Suppressor macrophage (primary cell): ENCODE measurements around the gene HOXA13.

ENCODE experiments used
- DNase-seq, 4 experiments: peaks; one replicate each; pipeline ENCODE4 v3.0.0-alpha.2; 2020 to 2022

Gene HOXA13

DNA sequence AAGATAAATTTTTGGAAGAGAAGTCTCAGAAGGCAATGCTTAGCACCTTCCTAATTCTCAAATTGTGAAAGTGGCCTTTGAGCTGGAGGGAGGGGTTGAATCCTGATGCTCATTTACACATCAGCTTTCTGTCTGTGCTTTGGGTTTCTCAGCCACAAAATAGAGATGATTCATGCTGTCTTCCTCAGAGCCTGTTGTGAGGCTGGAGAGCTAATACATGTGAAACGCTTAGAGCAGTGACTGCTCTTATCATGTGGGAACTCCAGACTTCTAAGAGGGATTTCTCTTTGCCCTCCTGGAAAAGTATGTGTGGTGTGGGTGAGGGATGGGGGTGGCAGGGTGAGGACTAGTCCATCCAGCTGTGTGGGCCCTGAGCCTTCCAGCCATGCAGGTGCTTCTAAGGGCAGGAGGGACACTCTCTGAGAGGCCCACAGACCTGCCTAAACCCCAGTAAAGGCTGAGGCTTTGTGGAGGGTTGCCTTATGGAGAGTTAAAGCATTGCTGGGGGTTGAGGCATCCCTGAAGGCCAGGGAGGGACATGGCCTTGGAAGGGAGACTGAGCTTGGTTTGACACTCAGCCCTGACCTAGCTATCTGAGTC lies 37.9 kb upstream of the HOXA13 start:
- DNase-seq = peak in 1 of 4 experiments; percentile 31

DNA sequence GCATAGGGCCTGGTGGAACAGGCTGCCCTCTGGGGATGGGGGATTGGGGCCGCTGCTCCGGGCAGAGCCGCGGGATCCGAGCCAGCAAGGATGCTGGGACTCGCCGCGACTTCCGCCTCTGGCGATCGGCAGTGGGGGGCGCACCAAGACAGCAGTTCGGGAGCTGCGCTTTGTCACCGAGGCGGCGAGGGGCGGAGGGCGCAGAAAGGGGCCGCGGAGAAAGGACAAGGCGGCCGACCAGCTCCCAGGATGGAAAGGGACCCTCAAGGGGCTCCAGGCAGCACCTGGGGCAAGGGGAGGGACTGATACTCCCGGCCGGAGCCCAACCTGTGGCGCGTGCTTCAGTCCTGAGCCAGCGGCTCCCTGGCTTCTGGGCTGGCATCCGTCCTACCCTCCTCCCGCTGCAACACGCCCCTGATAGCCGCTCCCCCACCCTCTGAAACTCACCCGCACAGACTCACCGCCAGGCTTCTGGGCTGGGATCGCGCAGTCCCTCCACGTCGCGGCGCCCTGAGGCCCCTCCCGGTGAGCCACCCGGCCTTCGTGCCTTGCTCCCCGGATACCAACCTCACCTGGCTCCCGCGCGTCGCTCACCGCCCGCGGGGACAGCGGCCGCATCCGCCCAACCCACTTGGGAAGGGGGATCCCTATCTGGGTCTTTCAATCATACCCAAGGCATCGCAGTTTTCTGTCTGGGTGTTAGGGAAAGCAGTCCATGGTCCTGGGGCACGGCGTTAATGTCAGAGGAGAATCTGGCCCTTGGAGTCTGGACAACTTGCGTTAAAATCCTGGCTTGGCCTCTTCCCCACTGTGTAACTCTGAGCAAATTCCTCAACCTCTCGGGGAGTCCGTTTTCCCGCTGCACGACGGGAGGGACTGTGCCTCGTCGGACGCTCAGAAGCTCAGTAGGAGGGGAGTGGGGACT lies 35.8 kb upstream of the HOXA13 start:
- peak in 3 of 4 experiments; percentile 48 to 79 (median 70) for DNase-seq

DNA sequence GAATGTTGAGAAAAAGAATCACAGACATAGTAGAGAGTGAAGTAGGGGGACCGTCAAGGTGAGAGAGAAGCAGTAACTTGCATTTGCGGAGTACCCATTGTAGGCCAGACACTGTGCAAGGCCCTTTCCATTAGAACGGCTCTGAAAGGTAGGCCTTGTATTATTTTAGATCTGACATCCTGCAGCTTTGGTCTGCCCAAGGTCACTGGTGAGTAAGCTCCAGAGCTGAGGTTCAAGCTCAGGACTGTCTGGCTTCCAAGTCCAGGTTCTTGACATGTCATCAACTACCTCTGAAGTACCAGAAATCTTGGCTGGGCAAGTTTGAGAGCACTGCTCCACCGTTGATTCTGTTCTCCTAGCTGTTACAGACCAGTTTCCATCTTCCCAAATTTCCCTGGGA lies 29.6 kb upstream of the HOXA13 start:
- DNase-seq = no peak

DNA sequence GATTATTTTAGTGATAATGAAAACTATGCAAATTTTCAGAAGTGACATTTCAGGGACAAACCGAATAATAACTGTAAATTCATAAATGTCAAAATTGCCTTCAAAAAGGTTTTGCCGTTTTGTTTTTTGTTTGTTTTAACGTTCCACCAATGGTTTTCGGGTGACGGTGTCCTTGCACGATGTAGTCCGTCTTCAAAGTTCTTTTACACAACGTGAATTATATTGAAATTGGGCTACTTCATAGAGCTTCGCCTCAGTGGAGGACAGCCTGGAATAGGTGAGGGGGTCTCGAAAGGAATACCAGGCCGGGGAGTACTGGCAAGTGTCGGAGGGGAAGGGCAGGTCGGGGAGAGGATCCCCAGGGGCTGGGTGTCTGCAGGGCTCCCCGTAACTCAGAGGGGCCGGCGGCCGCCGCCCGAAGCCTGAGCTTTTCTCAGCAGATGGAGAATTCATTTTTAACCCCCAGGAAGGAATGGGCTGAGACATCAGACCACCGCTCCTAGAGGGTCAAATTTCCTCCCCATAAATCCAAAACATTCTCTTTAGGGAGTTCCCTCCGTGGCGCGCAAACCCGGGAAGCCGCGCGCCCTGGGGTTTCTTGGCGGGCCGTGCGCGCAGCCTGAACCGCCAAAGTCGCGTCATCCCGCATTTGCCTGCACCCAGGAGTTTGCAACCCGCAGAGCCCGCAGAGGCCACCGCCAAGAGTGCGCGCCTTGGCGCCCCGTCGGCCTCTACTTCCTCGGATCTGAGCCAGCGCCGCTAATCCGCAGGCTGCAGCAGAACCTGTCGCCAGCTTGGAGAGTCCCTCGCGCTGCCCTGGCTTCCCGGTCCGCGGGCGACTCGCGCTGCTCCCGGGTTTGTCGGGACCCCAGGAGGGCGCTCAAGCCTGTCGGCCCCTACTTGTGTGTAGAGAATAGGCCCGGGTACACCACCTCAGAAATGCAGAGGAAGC lies 25.4 kb upstream of the HOXA13 start:
- no peak for DNase-seq

DNA sequence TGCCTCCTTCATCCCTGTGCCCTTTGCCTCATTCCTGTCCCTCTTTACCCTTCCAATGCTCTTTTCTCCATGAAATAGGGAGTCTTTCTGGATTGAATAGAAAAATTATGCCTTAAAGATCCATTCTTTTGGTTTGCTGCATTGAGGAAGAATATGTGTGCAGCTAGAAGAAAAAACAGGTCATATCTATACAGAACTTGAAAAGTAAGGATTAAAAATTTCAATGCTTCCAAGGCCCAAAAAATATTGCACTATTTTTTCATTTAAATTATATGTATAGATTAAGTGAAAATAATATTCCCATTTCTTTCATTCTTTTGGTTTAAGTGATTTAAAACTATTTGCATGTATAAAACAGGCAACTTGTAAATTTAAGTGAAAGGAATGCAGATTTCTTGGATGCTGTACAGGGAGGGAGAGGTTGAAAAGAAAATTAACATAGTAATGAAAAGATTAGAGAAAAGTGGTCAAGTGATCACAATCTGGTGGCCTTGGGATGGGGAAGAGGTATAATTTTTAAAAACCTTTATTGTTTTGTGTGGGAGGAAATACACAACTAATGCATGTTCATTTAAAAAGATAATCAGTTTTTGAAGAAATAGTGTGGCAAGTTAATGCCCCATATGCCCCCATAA lies 24.2 kb upstream of the HOXA13 start:
- DNase-seq = no peak

DNA sequence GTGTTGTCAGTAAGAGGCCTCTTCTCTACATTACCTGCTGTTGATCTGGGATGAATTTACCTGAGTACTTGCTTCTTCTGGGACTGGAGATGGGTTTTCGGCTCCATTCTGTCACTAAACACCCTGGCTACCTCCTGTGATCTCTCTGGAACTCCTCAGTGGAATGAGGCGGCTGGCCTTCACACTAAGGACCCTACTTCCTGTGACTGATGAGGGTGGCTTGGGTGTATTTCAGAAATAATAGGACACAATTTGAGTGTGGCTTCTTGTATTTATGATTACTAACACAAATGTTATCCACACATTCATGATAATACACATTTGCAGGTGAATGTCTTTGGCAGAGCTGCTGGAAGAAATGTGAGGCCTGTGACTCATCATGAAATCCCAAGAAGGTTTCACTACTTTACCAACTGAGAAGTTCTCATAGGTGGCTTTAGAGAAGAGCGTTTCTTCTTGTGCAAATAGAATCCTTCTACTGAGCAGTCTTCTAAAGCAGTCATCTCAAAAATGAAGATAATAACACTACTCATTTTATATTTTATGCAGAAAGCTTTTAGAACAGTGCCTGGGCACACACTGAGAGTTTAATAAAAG lies 21.4 kb upstream of the HOXA13 start:
- no peak for DNase-seq

DNA sequence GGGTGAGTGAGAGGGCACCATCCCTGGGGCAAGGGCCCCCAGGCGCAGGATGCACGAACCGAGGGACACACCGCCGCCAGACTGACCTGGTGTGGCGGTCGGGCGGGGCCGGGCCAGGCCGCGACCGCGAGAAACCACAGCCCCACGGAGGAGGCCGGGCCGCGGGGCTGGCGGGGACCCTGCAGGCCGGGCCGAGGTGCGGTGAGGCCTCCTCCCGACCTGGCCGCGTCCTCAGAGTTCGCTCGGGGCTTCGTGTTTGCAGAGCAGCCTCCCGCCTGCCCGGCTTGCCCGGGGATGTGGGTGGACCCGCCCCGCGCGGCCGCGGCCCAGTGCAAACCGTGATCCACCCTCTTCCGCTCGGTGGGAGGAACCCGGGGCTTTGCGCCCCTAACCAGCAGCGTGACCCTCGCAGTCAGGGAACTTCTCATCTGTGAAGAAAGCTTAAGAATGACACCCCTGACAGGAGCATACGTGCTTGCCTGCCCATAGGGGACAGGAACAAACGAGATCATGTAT lies 20.6 kb upstream of the HOXA13 start:
- DNase-seq = no peak

DNA sequence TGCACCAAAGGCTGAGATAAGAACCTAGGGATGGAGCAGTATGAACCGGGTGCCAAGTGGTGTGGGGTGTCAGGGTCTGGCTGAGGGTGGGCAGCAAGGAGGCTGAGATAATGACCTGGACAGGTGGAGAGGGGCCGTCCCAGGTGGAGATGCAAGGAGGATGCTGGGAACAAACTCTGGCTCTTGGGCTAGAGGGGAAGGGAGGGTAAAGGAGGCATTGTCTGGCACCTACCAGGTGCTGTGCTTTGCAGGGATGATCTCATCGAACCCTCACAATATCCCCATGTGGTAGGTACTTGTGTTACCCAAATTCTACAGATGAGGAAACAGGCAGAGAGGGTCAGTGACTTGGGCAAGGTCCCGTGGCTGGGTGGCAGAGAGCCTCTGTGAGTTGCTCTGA lies 19.9 kb upstream of the HOXA13 start:
- no peak for DNase-seq

DNA sequence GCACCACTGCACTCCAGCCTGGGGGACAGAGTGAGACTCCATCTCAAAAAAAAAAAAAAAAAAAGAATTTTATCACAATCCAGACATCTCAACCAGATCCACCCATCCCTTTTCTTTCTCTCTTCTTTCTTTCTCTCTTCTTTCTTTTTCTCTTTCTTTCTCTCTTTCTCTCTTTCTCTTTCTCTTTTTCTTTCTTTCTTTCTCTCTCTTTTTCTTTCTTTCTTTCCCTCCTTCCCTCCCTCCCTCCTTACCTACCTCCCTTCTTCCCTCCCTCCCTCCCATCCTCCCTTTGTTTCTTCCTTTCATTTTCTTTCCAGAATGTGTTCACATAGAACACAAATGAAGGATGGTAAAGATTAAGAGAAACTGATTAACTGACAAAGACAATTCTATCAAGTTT lies 18.1 kb upstream of the HOXA13 start:
- no peak for DNase-seq

DNA sequence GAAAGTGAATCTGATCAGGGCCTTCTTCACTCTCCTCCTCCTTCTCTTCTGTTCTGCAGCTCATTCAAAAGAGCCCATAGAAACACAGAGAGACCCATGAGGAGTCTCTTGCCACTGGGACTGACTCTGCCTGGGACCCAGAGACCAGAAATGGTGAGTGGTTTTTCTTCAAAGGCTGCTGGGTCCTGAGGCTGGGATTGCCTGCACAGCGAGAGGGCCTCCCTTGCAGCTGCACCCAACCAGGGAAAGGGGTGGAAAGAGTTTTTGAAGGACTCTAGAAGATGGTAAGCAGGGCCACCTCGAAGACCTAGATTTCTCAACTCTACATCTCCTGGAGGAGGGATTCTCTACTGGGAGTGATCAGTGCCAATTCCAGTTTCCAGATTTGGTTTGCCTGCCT lies 15.5 kb upstream of the HOXA13 start:
- no peak for DNase-seq

DNA sequence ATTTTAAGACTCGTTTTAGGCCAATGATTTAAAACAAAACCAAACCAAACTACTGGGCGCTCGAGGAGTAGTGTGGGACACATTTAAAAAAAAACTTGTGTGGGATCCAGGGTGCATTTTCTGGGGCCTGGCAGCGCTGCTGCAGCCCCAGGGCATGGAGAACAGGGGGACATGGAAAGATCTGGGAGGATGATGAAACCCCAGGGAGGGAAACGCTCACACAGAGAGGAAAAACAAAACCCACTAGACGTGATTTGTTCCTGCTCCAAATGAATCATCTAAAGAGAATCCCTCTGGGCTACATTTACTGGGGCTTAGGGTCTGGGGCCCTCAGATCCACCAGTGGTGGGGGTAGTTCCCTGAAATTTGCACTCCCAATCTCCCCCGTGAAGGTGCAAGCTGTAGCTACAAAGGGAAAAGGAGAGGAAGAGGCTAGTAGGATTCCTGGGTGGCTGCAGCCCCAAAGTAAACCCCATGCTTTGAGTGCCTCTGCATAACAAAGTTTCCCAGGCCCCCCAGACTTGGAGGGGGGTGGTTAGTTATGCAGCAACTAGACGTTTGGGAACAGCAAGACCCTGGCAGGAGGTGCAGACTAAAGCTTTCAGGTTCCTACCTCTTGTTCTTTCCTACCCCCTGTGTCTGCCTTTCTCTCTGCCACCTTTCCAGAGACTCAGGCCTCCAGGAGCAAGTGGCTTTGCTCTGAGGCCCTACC lies 14.5 kb upstream of the HOXA13 start:
- no peak for DNase-seq

DNA sequence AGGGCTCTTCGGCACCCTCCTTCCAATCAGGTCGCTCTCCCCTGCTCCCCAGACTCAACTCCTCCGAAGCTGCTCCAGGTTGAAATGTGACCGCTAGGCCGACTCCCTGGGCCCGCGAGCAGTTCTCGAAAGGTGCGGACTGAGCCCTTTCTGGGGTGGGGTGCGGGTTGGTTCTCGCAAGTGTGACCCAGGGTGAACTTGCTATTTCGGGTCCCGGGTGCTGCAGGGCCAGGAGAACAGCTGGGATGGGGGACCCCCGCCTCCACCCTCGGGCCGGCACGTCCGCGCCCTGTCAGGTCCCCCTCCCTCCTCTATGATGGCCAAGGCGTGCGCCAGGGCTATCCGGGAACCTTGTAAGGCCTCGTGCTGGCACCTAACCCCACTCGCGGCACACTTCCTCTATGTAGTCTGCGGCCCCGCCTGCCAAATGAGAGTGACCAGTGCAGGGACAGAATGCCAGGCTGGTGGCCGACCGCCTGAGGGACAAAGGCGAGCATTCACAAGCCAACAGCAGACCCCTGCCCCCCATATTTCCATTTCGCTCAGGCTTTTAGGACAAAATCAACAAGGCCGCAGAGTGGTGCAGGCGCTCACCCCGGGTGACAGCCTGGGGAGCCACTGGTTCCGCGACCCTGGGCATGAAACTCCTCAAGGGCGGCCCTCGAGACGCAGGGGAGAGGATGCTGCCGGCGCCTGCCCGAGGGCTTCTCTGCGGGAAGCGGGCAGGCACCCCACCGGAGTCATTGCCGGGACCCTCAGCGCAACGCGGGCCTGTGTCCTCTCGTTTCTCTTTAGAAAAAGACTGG lies 13.7 kb upstream of the HOXA13 start:
- no peak for DNase-seq

DNA sequence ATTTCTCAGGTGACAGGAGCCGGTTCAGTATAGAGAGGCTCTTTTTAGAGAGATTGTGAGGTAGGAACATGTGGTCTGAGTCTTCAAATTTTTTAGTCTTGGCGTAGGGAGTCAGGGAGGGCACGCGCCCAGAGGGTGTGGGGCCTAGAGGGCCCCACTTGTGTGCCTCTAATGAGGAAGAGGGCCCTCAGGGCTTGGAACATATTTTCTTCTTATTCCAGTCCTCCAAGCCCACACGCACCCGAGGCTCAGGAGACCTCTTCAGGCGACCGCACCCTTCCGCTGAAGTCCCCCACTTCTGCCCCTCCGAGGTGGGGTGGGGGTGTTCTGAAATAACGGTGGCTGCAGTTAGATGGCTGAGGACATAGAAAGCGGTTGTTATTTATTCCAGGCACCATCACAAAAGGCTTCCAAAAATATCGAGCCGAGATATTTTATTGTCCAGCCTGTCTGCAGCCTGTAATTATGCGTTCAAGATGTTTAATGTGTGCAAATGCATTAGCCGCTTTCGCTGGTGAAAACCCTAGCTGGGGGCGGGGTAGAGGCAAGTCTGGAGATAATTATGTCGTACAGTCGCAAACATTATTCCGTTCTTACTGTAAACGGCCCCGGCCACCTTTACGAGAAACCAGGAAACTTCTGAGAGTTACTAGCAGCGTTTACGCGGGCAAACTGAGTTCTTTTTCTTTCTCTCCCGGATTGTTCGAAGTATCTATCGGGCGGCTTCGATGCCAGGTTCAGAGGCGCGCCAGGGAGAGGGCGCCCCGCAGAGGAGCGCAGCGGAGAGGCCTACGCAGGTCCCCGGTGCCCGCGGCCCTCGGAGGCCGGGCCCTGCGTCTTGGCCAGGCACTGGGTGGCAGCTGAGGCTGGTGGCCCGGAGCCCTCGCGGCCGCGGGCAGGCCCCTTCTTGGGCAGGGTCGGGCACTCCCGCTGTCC lies 12.9 kb upstream of the HOXA13 start:
- DNase-seq = no peak

DNA sequence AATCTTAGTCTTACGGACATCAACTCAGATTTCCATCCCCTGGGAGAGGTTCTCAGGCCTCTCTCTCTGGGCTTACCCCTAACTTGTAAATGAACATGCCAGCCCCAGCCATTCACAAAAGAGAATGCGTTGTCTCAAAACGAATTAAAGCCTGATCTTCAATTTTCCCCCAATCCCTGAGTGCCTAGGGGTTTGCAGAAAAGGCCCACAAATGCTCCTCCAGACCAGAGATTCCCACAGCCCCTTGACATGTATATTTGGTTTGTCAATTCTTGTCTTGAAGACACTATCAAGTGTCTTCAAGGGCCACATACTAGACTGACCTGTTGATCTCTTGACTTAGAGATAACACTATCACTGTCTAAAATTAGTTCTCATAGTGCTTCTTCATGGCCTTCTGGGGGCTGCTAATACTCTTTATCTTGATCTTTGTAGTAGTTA lies 11.9 kb upstream of the HOXA13 start:
- DNase-seq = no peak

DNA sequence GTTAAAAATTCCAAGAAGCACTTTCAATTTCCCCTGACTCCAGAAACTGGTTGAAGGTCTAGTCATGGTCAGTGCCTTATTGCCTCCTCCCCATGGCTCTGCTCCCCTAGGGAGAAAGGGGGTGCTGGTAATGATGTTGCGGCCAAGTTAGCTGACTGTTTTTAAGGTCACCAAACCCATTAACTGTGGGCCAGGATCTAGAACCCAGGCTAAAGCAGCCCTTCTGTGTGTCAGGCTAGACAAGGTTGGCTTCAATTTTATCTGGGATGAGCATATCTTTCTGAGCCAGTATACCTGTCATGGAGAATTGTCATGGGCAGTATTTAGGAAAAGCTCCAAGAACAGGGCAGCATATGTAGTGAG lies 11.2 kb upstream of the HOXA13 start:
- no peak for DNase-seq

DNA sequence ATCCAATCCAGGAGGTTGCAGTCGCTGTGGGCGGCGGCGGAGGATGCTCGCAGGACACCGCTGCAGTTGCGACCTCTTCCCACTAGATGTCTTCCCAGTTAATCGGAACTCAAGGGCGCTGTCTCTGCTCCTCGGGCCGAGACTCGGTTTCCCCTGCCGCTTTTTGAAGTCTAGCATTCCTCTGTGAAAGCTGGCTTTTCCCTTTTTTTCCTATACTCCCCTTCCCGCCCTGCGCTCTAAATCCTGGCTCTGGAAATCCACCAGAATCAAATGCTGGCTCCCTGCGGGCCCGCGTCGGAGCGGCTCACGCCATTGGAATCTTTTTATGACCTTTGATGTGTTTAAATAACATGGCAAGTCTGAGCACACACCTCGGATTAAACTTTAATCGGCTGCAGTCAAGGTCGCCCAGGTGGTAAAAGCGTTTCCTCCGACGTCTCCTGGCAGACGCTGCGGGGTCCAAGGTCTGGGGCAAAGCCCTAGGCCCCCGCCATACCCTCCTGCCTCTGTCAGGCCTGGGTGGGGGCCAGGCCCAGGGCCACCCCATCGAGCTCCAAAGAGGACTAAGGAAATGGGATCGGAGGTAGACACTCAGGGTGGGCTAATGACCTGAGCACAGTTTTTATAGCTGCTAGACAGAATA lies 10.7 kb upstream of the HOXA13 start:
- peak; percentile 42 to 77 (median 66) for DNase-seq

DNA sequence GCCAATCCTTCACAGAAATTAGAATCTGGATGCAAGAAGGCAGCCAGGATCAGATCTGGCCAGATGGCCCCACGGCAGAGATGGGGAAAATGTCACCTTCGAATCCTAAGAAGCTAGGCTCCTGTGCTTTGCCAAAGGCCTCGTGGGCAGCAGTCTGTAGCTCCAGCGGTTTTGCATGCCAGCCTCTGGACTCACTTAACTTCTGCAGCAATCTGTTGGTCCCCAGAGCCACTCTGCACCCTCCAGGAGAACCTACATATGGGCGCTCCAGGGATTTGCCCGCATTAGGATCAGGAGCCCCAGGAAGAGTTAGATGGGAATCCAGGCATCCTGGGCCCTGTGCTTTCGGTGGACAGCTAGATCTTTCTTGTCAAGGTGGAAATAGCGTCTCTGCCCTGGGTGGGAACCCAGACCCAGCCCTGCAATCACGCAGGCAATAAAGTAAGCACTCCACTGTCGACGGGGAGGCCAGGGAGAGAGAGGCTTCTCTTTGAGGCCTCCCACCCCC lies 10.1 kb upstream of the HOXA13 start:
- DNase-seq = no peak

DNA sequence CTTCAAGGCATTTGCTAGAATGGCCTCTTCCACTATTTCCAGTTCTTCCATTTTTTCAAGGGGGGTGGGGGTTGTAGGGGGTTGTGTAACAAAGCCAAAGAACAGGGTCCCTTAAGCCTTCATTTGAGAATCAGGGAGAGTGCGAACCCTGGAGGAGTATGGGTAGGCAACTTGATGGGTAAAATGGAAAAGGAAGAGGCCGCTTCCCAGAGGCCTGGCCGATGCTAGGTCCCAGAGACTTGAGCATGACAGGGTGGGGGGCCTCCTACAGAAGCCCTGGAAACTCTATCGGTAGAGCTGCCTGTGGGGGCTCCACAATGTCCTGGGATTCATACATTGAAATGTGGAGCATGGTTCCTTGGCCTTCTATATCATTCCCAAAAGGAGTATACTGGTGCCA lies 9.1 kb upstream of the HOXA13 start:
- DNase-seq = no peak
